NCI-H345 (cell line): ENCODE measurements around the gene KRT28.

ENCODE experiments used
- DNase-seq: peaks from one replicate; lab custom pipeline; 2025; lab: John Stamatoyannopoulos, UW

The KRT28 gene, protein sequence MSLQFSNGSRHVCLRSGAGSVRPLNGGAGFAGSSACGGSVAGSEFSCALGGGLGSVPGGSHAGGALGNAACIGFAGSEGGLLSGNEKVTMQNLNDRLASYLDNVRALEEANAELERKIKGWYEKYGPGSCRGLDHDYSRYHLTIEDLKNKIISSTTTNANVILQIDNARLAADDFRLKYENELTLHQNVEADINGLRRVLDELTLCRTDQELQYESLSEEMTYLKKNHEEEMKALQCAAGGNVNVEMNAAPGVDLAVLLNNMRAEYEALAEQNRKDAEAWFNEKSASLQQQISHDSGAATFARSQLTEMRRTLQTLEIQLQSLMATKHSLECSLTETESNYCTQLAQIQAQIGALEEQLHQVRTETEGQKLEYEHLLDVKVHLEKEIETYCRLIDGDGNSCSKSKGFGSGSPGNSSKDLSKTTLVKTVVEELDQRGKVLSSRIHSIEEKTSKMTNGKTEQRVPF

DNA sequence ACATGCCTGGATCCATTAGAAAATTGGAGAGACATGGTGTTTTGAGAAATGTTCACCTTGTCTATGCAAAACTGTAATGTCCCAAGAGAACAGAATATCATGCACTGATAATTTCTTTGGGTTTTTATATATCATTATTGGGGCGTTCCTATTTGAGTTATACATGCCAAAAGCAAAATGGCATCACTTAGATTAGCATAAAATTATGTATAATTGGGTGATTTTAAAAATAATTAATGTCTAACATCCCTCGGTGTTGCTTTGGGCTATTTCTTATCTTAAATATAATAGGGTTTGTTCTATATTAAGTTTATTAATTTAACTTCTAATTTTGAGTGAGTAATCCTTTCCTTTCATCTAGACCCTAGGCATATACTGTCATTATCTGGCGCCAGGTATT lies at the start of gene KRT28:
KRT28 (minus strand) TSS at position 101 of the 400 bp plus-strand sequence; CDS start at position 35, 66 bp downstream.
- no peak for DNase-seq

DNA sequence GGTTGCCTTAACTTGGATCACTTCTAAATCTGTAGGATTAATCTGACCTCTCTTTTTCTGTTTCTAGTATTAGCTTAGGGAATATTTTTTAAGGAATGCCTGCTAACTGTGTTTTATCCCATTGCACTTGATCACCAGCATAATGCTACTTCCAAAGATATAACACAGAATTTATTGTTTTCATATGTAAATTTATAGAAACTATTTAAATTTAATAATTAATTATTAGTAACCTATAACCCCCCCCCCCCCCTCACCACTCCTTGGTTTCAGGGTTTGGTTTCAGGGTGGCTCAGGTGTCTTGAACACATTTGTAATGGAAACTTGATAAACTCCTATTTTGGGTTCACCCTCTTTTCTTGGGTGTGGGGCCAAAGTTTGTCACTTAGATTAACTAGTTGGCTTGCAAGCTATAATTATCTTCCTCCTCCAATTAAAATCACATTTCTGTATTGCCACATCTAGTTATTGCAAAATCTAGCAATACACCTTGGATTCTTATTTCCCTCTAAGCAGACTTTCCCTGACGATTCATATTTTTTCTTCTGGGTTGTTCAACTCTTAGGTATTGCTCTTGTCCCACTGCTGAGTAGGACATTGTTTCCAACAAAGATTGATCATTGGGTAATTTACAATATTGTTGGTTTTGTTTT lies 49.0 kb upstream of the KRT28 start:
- no peak for DNase-seq

DNA sequence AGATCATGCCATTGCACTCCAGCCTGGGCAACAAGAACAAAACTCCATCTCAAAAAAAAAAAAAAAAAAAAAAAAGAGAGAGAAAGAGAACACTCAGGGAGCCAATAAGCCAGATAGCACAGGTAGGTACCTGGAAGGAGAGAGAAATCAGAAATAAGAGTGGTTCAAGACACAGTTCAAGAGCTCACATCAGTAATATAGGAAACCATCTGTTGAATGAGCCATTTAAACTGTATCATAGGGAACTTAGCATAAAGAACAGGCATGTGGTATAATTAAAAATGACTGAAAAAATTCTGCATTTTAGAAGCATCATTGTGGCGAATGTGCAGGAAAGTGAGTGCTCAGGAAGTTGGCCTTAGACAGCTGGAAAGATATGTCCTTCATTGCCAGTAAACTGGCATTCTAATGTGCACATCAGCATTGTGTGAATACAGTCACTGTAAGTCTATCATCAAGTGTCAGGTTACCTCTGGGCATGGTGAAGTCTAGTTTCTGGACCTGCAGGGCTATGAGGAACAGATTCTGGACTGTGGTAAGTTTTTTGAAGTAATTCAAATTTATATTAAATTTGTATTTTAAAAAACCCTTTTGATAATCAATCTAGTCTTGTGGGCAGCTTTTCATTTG lies 46.9 kb upstream of the KRT28 start:
- no peak for DNase-seq

DNA sequence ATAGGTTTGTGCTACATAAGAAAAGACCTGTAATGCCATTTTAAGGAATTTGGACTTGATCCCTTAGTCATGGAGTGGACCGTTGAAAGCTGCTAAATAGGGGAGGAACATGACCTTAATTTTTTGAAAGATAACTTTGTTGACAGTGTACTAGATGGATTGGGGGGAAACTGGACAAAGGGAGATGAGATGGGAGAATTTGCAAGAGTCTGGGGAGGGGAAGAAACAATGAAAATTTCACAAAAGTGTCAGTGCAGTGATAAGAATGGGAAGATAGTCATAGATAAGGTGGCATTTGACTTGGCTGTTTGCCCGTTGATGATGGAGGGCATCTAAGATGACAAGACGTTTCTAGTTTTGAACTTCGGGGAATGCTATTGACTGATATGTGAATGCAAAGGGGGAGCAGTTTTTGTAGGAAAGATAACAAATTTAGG lies 44.9 kb upstream of the KRT28 start:
- no peak for DNase-seq

DNA sequence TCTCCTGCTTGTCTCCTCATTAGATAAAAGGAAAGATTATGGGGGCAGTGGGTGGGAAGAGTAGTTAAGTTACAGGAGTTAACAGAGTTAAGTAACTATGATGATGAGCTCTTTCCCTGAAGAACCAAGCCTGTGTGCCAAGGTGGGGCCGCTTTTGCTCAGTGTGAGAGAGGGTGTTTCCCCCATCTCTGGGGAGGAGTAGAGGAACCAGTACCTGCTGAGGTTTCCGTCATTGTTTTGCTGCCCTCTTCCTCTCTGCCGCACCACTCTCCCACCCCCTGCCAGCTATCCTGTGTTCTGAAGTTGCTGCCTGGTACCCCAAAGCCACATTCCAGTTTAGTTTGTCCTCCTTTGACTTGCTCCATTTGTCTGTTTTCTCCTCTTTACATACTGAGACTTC lies 43.5 kb upstream of the KRT28 start:
- DNase-seq: no peak

DNA sequence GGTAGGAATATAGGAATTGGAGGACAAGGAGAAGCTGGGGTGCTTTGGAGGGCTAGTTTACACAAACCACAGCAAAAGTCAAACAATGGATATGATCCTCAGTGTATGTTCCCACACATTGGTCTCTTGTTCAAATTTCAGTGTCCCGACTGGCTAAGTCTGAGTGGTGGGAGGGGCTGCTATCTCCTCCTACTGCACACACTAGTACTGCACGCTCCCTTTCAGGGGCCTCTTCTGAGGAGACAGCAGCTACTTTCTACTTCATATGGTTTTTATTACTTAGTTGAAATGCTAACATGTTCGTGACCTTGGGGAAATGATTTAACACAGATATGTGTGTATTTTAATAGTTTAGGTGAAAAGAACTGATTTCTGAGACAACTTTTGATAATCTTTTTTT lies 41.5 kb upstream of the KRT28 start:
- no peak for DNase-seq

DNA sequence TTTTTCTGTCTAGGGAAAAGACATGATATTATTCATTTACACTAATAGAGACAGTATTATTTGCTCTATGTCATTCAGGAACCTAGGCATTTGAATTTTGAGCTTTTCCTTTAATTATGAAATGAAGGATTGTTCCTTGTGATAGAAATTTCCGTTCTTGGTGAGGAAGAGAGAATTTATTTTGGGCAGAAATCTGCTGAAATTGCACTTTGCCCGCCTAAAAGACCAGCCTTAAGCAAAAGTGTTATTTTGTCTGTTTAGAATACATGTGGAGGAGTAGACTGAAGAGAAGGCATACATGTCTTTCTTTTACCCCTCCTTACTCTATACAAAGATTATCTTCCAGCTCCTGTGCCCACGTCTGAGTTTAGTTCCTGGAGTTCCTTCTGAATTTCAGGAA lies 39.4 kb upstream of the KRT28 start:
- DNase-seq: no peak

DNA sequence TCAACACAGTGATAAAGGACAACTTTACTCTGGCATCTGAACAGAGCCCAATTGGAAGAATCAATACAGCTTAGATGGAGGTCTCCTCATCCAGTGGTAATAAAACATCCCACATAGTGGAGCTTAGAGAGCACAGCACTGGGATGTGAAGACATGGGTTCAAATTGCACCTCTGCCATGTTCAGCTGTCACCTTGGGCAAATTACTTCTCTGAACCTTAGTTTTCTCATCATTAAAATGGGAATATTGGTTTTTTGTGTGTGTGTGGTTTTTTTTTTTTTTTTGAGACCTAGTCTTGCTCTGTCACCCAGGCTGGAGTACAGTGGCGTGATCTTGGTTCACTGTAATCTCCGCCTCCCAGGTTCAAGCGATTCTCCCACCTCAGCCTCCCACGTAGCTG lies 36.3 kb upstream of the KRT28 start:
- DNase-seq: no peak

DNA sequence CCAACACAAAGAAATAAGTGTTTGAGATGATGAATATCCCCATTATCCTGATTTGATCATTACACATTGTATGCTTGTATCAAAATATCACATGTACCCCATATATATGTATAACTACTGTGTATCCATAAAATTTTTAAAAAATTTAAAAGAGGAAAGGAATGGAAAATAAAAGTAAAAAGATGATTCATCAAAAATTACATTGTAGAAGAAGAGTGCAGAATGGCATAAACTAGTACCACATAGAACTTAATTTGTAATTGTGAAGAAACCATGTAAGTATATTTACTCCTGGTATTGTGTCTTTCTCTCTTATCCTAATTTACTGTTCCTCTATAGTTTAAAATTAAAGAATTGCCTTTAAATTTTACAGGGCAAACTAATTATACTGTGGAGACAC lies 34.1 kb upstream of the KRT28 start:
- no peak for DNase-seq

DNA sequence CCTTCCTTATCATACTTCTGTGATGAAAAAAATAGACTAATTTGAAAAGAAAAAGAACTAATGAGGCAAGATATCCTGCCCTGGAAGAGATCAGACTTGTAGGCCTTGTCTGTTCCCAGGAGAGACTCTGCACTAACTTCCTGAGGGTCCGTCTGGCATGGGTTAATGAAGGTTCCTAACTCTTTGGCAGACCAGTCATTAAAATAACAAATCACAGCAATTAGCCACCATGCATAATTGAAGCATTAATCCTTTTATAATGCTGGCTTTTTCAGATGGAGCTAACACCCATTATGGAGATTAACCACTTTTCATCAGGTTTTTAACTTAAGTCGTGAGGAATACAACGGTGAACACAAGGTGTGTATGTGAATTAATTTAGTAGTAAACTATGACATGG lies 33.1 kb upstream of the KRT28 start:
- no peak for DNase-seq

DNA sequence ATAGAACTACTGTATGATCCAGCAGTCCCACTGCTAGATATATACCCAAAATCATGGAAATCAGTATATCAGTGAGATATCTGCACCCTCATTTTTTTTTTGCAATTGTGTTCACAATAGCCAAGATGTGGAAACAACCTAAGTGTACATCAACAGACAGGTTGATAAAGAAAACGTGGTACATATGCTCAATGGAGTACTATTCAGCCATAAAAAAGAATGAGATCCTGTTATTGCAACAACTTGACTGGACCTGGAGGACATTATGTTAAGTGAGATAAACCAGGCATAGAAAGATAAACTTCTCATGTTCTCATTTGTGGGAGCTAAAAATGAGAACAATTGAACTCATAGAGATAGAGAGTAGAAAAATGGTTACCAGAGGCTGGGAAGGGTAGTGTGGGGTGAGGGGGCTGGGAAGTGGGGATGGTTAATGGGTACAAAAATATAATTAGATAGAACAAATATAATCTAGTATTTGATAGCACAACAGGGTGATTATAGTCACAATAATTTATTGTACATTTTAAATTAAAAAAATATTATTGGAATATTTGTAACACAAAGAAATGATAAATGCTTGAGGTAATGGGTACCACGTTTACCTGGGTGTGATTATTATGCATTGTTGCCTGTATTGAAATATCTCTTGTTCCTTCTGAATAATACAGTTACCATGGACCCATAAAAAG lies 30.5 kb upstream of the KRT28 start:
- no peak for DNase-seq

DNA sequence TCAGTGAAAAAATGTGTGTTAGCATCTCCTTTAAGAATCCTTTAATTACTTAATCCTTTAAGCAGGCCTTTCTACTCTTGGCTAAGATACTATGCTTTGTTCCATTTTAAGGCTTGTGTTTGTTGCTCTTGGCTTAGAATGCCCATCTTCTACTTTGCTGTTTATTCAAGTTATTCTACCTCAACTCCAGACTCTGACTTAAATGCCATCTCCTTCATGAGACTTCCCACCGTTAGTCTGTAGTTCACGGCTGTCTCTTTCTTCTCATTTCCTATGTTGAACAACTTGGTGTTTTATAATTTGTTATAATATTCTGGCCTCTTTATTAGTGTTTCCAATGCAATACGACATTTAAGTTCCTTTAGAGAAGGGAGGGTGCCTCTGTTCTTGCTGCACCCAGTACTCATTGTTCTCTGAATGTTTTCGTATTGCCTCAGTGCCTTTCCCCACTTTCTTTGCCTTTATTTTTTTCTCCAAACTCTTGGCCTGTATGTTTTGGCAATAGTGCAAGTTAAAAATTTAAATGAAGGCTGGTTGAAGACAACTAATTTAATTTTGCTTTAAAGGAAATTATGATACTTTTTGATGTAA lies 28.8 kb upstream of the KRT28 start:
- DNase-seq: no peak

DNA sequence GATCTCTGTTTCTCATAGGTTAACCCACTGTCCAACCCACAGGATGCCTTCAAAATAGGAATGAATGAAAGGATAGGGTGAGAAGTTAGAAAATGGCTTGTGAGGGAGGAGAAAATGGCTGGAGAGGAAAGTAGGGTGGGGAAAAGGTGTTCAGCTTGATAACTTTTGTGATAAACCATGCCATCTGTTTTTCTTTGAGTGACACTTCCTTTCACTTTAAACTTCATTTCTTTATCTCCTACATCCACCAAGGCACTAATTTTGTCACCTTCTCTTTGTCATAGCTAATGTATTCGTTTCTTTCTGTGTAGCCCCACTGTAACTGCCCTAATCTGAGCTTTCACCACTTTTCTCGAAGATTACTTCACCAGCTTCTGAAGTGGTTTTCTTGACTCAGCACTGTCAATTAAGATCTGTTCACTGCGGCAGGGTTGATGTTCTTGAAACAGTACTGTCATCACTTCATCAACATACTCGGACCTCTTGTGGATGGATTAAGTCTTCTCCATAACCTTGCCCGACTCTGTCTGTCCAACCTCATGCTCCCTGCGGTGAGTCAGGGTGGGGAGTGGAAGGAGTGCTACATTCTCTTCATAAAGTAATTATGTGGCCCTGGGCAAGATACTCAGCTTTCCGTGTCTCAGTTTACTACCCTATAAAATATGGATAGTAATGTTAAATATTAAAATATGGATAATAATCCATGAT lies 28.1 kb upstream of the KRT28 start:
- DNase-seq: no peak

DNA sequence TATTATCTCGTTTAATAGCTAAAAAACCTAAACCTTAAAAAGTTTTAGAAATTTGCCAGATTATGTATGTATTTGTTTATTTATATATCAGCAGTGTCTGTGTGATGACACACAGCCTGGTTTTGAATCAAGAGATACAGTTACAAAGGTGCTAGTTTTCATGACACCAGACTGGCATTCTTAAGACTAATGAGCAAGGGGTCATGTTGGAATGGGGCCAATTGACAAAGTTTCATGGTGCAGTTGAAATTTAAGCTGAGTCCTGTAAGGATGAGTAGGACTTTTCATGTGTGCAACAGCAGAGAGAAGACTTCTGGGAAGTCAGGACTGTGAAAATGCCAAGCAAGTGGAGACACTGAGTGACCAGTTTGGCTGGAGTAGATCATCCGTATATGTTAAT lies 25.8 kb upstream of the KRT28 start:
- no peak for DNase-seq

DNA sequence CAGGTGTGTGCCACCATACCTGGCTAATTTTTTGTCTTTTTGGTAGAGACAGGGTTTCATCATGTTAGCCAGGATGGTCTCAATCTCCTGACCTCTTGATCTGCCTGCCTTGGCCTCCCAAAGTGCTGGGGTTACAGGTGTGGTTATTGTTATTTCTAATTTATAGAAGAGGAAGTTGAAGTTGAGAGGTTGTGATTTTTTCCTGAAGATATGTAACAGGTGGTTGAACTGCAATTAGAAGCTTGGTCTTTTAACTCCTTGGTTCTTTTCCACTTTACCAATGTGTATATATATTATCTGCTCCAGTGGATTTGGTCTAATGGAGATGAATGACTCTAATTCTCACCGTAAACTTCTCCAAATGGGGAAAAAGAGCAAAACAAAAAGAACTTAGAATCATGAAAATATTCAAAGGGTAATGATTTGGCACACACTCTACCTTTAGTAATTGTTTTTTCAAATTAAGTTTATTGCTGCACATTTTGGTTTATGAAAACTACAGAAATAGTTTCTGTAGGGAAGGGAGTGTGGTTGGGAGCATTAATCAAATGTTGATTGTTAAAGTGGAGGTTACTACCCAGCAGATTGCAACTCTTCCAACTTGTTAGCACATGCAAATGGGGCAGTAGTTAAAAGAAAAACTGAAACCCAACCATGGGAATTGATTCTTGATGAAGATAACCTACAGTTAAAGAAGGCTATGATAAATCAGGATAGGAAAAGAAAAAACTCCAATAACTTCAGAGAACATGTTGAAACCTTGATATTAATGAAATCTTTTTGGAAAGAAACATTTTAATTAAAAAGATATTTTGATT lies 24.5 kb upstream of the KRT28 start:
- DNase-seq: no peak

DNA sequence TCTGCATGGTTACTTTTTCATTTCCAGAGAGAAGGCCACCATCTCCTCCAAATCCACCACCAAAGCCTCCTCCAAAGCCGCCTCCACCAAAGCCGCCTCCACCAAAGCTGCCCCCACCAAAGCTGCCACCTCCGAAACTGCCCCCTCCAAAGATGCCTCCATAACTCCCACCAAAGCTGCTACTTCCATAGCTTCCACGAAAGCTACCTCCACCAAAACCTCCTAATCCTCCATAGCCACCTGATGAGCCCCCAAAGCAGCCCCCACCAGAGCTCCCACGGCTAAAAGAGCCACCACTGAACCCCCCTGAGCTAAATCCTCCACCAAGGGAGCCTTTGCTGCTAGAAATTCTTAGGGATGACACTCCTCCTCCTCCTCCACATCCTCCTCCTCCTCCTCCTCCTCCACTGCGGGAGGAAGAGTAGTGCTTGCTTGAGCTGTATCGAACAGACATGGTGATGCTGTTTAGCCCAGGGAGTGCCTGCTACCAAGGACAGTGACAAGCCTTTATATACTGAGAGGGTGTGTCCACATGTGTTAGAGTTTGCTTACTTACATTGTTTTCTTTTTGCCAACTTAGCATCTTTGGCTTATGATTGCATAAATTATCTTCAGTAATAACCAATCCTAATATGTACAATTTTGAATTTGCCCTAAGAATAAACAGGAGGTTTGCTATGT lies 22.5 kb upstream of the KRT28 start, which contains the start of gene KRT10:
KRT10 (minus strand) TSS at position 483 of the 681 bp plus-strand sequence; CDS start at position 454, 29 bp downstream.
- no peak for DNase-seq

DNA sequence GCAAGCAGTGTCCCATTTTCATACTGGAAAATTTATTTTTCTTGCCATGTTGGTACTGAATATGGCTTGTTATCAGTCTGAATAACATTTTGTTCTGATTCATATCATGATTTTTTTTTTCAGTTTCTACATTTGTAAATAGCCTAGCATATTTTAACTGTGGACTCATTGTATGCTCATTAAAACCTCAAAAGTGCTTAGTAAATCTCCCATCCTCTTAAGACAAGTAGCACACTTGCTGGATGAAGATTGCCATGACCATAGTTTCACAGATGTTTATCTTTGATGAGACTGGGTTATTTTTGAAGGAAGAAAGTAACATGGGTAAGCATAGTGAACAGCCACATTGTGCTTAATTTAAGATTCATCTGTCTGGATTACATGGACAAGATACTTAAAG lies 21.8 kb upstream of the KRT28 start:
- DNase-seq: no peak

DNA sequence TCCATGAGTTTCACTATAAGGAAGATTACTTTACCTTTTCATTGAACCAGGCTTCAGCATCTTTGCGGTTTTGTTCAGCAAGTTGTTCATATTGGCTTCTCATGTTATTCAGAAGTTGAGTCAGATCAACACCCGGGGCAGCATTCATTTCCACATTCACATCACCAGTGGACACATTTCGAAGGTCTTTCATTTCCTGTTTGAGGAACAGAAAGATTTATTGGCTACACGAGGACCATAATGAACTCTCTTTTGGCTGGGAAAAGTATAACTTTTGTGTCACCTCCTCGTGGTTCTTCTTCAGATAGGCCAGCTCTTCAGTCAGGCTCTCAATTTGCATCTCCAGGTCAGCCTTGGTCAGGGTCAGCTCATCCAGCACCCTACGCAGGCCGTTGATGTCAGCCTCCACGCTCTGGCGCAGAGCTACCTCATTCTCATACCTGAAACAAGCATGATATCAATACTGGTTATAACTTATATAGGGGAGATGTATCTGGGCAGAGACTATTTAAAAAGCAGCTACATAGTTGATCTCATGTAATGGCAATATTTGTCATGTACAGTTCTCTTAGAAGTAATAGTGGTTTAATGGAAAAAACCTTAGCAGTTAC lies 20.6 kb upstream of the KRT28 start:
- no peak for DNase-seq

DNA sequence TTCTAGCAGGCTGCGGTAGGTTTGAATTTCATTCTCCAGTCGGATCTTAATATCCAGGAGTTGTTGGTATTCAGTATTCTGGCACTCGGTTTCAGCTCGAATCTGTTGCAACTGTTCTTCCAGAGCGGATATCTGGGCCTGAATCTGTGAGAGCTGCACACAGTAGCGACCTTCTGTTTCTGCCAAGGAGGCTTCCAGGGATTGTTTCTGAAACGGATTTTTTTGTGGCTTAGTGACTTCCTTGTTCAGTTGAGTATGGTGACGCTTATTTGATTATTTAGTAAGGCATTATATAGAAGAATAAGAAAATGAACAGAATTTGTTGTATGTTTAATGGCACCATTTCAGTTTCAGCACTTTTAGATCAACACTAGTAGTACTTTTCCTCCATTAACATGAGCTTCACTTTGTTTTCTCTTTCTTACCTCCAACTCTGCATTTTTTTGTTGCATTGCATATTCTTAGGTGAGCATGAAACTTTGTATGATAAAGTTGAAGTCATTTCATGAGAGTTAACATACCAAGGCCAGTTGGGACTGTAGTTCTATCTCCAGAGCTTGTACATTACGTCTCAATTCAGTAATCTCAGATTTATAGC lies 19.9 kb upstream of the KRT28 start:
- no peak for DNase-seq
